SK-N-SH treated with all-trans-retinoic acid at 6 μM for 48 hours (cell line): ENCODE measurements around the gene N4BP2.

Experiments used
- ATAC-seq: fragments of 200-7000 bp; cut with Tn5 transposase; 3 replicates; pipeline ENCODE4 v1.9.1; 2020; ENCODE audit warnings: mild to moderate bottlenecking, moderate library complexity
- ARNTL ChIP-seq: fragments of 450-650 bp; formaldehyde crosslinking; IDR thresholded peaks from 2 replicates; pipeline ENCODE4 v1.5.0; 2020; ENCODE audit warnings: low read depth, mild to moderate bottlenecking, moderate library complexity, borderline replicate concordance
- CSDC2 ChIP-seq: fragments of 250-450 bp; sonication (Bioruptor Pico); IDR thresholded peaks from 2 replicates; pipeline ENCODE4 v1.5.0; 2020; ENCODE audit warnings: mild to moderate bottlenecking, moderate library complexity
- ESRRG ChIP-seq: fragments of 250-450 bp; sonication (Bioruptor Pico); IDR thresholded peaks from 2 replicates; pipeline ENCODE4 v1.6.1; 2021; ENCODE audit warnings: mild to moderate bottlenecking
- GLIS3 ChIP-seq: fragments of 250-450 bp; sonication (Bioruptor Pico); IDR thresholded peaks from 2 replicates; pipeline ENCODE4 v1.5.0; 2020; ENCODE audit warnings: mild to moderate bottlenecking, moderate library complexity
- ISL1 ChIP-seq: fragments of 250-450 bp; sonication (Bioruptor Pico); IDR thresholded peaks from 2 replicates; pipeline ENCODE4 v2.1.2; 2022; ENCODE audit warnings: mild to moderate bottlenecking, moderate library complexity
- OSR1 ChIP-seq: fragments of 250-450 bp; sonication (Bioruptor Pico); IDR thresholded peaks from 2 replicates; pipeline ENCODE4 v1.8.0; 2022; ENCODE audit warnings: moderate library complexity, mild to moderate bottlenecking, inconsistent platforms
- PATZ1 ChIP-seq: fragments of 250-450 bp; sonication (Bioruptor Pico); IDR thresholded peaks from 2 replicates; pipeline ENCODE4 v1.8.0; 2020; ENCODE audit warnings: mild to moderate bottlenecking, moderate library complexity, borderline replicate concordance
- PPARA ChIP-seq: fragments of 250-450 bp; sonication (Bioruptor Pico); IDR thresholded peaks from 2 replicates; pipeline ENCODE4 v1.5.0; 2020; ENCODE audit warnings: mild to moderate bottlenecking, borderline replicate concordance
- RARB ChIP-seq: fragments of 250-450 bp; sonication (Bioruptor Pico); IDR thresholded peaks from 2 replicates; pipeline ENCODE4 v1.8.0; 2021; ENCODE audit warnings: mild to moderate bottlenecking, moderate library complexity
- SNAI2 ChIP-seq: fragments of 250-450 bp; sonication (Bioruptor Pico); IDR thresholded peaks from 2 replicates; pipeline ENCODE4 v1.5.0; 2020; ENCODE audit warnings: mild to moderate bottlenecking, moderate library complexity
- TCF4 ChIP-seq: fragments of 250-450 bp; sonication (Bioruptor Pico); IDR thresholded peaks from 2 replicates; pipeline ENCODE4 v1.8.0; 2021; ENCODE audit warnings: mild to moderate bottlenecking, moderate library complexity, borderline replicate concordance
- TOX ChIP-seq: fragments of 250-450 bp; sonication (Bioruptor Pico); IDR thresholded peaks from 2 replicates; pipeline ENCODE4 v1.8.0; 2021; ENCODE audit warnings: mild to moderate bottlenecking, moderate library complexity, borderline replicate concordance
- TSHZ2 ChIP-seq: fragments of 250-450 bp; sonication (Bioruptor Pico); IDR thresholded peaks from 2 replicates; pipeline ENCODE4 v1.5.0; 2020; ENCODE audit warnings: mild to moderate bottlenecking, moderate library complexity
- ZC3H10 ChIP-seq: fragments of 250-450 bp; sonication (Bioruptor Pico); IDR thresholded peaks from 2 replicates; pipeline ENCODE4 v1.5.1; 2021; ENCODE audit warnings: mild to moderate bottlenecking, moderate library complexity
- ZFP30 ChIP-seq: fragments of 450-650 bp; formaldehyde crosslinking; IDR thresholded peaks from 2 replicates; pipeline ENCODE4 v1.5.0; 2022; ENCODE audit warnings: mild to moderate bottlenecking, moderate library complexity
- ZNF565 ChIP-seq: fragments of 450-650 bp; formaldehyde crosslinking; conservative IDR thresholded peaks from 2 replicates; pipeline ENCODE4 v1.5.0; 2020; ENCODE audit warnings: low read depth, mild to moderate bottlenecking, moderate library complexity
- ZNF70 ChIP-seq: fragments of 450-650 bp; formaldehyde crosslinking; IDR thresholded peaks from 2 replicates; pipeline ENCODE4 v1.5.0; 2020; ENCODE audit warnings: mild to moderate bottlenecking, moderate library complexity
- ZNF8 ChIP-seq: fragments of 450-650 bp; formaldehyde crosslinking; IDR thresholded peaks from 2 replicates; pipeline ENCODE4 v1.5.0; 2020; ENCODE audit warnings: mild to moderate bottlenecking, moderate library complexity
- TF ChIP-seq, protein P1 (sequence below): fragments of 250-450 bp; sonication (Bioruptor Pico); IDR thresholded peaks from 2 replicates; pipeline ENCODE4 v1.5.1; 2020; ENCODE audit warnings: low read depth, mild to moderate bottlenecking, moderate library complexity
- TF ChIP-seq, protein P2 (sequence below): fragments of 250-450 bp; sonication (Bioruptor Pico); IDR thresholded peaks from 2 replicates; pipeline ENCODE4 v1.8.0; 2021; ENCODE audit warnings: low read depth, mild to moderate bottlenecking, moderate library complexity, borderline replicate concordance

N4BP2 gene

GRCh38 chr4:40122941-40123340, 66.3 kb downstream of the N4BP2 start:
- no peak for TF ChIP-seq ZNF70
- no peak for TF ChIP-seq ZNF565 (CRISPR knock-in tag)
- TF ChIP-seq, protein P1, sequence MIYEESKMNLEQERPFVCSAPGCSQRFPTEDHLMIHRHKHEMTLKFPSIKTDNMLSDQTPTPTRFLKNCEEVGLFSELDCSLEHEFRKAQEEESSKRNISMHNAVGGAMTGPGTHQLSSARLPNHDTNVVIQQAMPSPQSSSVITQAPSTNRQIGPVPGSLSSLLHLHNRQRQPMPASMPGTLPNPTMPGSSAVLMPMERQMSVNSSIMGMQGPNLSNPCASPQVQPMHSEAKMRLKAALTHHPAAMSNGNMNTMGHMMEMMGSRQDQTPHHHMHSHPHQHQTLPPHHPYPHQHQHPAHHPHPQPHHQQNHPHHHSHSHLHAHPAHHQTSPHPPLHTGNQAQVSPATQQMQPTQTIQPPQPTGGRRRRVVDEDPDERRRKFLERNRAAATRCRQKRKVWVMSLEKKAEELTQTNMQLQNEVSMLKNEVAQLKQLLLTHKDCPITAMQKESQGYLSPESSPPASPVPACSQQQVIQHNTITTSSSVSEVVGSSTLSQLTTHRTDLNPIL (CRISPR knock-in tag), result no peak
- no peak for TF ChIP-seq GLIS3
- ATAC-seq, result no peak

GRCh38 chr4:40124690-40125089, 68.0 kb downstream of the N4BP2 start:
- no peak for TF ChIP-seq ARNTL (CRISPR knock-in tag)
- TF ChIP-seq TSHZ2 (CRISPR knock-in tag), result no peak
- no peak for TF ChIP-seq ISL1 (CRISPR knock-in tag)
- no peak for TF ChIP-seq ZNF565 (CRISPR knock-in tag)
- TF ChIP-seq ZNF70, result no peak
- TF ChIP-seq GLIS3, result no peak
- TF ChIP-seq PPARA, result no peak
- no peak for ATAC-seq

DNA sequence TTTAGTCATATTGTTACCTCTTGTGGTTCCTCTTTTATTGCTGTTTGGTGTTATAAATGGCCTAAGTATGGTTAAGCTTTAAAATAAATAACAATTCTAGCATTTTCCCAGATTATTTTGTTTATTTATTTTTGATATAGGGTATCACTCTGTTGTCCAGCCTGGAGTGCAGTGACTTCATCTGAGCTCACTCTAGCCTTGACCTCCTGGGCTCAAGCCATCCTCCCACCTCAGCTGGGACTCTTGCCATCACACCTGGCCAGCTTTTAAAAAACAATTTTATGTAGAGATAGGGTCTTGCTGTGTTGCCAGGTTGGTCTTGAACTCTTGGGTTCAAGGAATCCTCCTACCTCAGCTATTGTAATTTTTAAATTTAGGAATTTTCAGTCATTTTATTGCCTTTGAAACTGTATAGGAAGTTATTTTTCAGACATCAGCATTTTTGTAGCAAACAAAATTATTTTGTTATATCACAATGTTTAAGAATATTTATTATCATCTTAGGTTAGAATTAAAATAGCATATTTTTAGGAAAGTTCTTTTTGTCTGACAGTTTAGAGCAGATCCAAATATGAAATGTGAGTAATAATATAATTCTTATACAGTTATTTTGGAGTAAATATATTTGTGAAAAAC, 73.9 kb downstream of the N4BP2 start:
- ATAC-seq, result no peak
- TF ChIP-seq, protein P2, sequence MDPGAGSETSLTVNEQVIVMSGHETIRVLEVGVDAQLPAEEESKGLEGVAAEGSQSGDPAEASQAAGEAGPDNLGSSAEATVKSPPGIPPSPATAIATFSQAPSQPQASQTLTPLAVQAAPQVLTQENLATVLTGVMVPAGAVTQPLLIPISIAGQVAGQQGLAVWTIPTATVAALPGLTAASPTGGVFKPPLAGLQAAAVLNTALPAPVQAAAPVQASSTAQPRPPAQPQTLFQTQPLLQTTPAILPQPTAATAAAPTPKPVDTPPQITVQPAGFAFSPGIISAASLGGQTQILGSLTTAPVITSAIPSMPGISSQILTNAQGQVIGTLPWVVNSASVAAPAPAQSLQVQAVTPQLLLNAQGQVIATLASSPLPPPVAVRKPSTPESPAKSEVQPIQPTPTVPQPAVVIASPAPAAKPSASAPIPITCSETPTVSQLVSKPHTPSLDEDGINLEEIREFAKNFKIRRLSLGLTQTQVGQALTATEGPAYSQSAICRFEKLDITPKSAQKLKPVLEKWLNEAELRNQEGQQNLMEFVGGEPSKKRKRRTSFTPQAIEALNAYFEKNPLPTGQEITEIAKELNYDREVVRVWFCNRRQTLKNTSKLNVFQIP (CRISPR knock-in tag), result no peak
- no peak for TF ChIP-seq TOX (CRISPR knock-in tag)
- no peak for TF ChIP-seq ZFP30 (CRISPR knock-in tag)
- TF ChIP-seq ISL1 (CRISPR knock-in tag), result no peak
- TF ChIP-seq CSDC2 (CRISPR knock-in tag), result no peak
- no peak for TF ChIP-seq RARB (CRISPR knock-in tag)
- no peak for TF ChIP-seq OSR1 (CRISPR knock-in tag)
- no peak for TF ChIP-seq GLIS3
- TF ChIP-seq, all 23 proteins: peak for 0

DNA sequence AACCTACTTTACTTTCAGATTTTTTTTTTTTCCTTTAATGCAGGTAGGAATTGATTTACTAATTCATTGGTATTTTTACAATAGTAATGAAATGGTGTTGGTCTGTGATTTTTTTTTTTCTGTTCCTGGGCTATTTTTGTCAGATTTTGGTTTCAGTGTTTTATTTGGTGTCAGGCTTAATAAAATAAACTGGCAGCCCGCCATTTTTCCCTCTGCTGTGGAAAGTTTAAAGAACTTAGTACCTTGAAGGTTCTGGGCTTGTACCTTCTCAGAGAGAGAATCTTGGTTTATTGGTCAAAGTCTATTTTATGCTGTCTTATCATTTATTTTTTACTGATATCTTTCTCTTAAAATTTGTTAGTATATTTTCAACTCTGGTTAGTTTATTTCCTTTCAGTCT, 76.2 kb downstream of the N4BP2 start:
- TF ChIP-seq PATZ1 (CRISPR knock-in tag) (no peak), OSR1 (CRISPR knock-in tag) (no peak), ARNTL (CRISPR knock-in tag) (no peak), ZFP30 (CRISPR knock-in tag) (no peak), ESRRG (CRISPR knock-in tag) (no peak), TOX (CRISPR knock-in tag) (no peak), ZNF565 (CRISPR knock-in tag) (no peak), ZNF8 (CRISPR knock-in tag) (no peak), RARB (CRISPR knock-in tag) (no peak), GLIS3 (no peak), ZC3H10 (CRISPR knock-in tag) (no peak), ISL1 (CRISPR knock-in tag) (no peak), TSHZ2 (CRISPR knock-in tag) (no peak), TCF4 (CRISPR knock-in tag) (no peak), SNAI2 (CRISPR knock-in tag) (no peak)
- TF ChIP-seq, protein P2 (CRISPR knock-in tag), result no peak
- TF ChIP-seq, protein P1 (CRISPR knock-in tag), result no peak

More for the DNA sequence above, 76.2 kb downstream of the N4BP2 start:
- ATAC-seq, result no peak
